ENCODE results near the gene FCHSD2. TPM values are rescaled to one million over a fixed set of nuclear protein-coding genes. Genes with fewer than 3 reads are reported as not detected.

The FCHSD2 gene
- total and polyA plus RNA-seq, 9 donors = 18.6 to 68.5 (median 53.8) TPM

- Histone ChIP-seq H3K27me3 (no peaks in the 10 kb centered on the region), H3K4me3 (no peak overlapping the region), H3K36me3 (no peaks in the 10 kb centered on the region), H3K9me3 (no peaks in the 10 kb centered on the region), H3K27ac (no peak overlapping the region), H3K4me1 (ENCODE audit: insufficient read depth) (peaks cover 3% of the 10 kb centered on the region)
- 93 to 95% (median 93%) methylated on average over 9 of the region's 9 CpGs for WGBS, 3 donors
- no peak for DNase-seq
- TF ChIP-seq CTCF (IDR thresholded peaks at IDR 0.05) = no peak
- TF ChIP-seq EP300 (IDR thresholded peaks at IDR 0.05) = no peak
- no peak for TF ChIP-seq POLR2A (IDR thresholded peaks at IDR 0.05)
- intact Hi-C loops (cut with DNase I) = no loop called here
These were observed 216.5 kb downstream of the FCHSD2 start for GRCh38 chr11:72925656-72926055.

- no peak for DNase-seq
- TF ChIP-seq EP300 (IDR thresholded peaks at IDR 0.05) = no peak
- TF ChIP-seq CTCF (IDR thresholded peaks at IDR 0.05) = peak in 2 of 3 donors; percentile 35 to 48
- Histone ChIP-seq H3K27me3 (no peaks in the 10 kb centered on the region), H3K4me1 (ENCODE audit: insufficient read depth) (peaks cover 5% of the 10 kb centered on the region), H3K4me3 (no peak overlapping the region), H3K9me3 (no peaks in the 10 kb centered on the region), H3K27ac (no peak overlapping the region), H3K36me3 (no peaks in the 10 kb centered on the region)
- WGBS, 3 donors = 89 to 97% (median 93%) methylated on average over 1 of the region's 1 CpG
- intact Hi-C loops (cut with DNase I) = no loop called here
These were observed 217.4 kb downstream of the FCHSD2 start for GRCh38 chr11:72924568-72925190.

GRCh38 chr11:72921028-72921716 lies 220.9 kb downstream of the FCHSD2 start:
- TF ChIP-seq POLR2A (IDR thresholded peaks at IDR 0.05) (no peak), CTCF (IDR thresholded peaks at IDR 0.05) (no peak), EP300 (IDR thresholded peaks at IDR 0.05) (no peak)
- WGBS, 3 donors = 22 to 36% (median 26%) methylated on average over 5 of the region's 5 CpGs

GRCh38 chr11:72920001-72920400 lies 222.1 kb downstream of the FCHSD2 start:
- no peaks in the 10 kb centered on the region for H3K27me3 ChIP-seq

More at GRCh38 chr11:72921028-72921716, 220.9 kb downstream of the FCHSD2 start:
- Histone ChIP-seq H3K9me3 (no peaks in the 10 kb centered on the region), H3K36me3 (no peaks in the 10 kb centered on the region), H3K27me3 (no peaks in the 10 kb centered on the region), H3K4me3 (no peak overlapping the region), H3K4me1 (ENCODE audit: insufficient read depth) (peaks cover 5% of the 10 kb centered on the region), H3K27ac (no peak overlapping the region)
- intact Hi-C loops (cut with DNase I) = no loop called here
- DNase-seq = no peak

More at GRCh38 chr11:72920001-72920400, 222.1 kb downstream of the FCHSD2 start:
- Histone ChIP-seq H3K36me3 (no peaks in the 10 kb centered on the region), H3K9me3 (no peaks in the 10 kb centered on the region), H3K27ac (no peak overlapping the region), H3K4me3 (no peak overlapping the region), H3K4me1 (ENCODE audit: insufficient read depth) (peaks cover 5% of the 10 kb centered on the region)
- intact Hi-C loops (cut with DNase I) = no loop called here
- DNase-seq = no peak
- no peak for TF ChIP-seq EP300 (IDR thresholded peaks at IDR 0.05)
- TF ChIP-seq POLR2A (IDR thresholded peaks at IDR 0.05) = no peak
- no peak for TF ChIP-seq CTCF (IDR thresholded peaks at IDR 0.05)
